Astrocyte of the spinal cord (primary cell): Measurements from ENCODE around the gene NKX6-1.

Source experiments
- DNase-seq: peaks from one replicate; pipeline ENCODE4 v3.0.0; 2011; ENCODE audit warnings: low read depth, low spot score
- H3K4me3 ChIP-seq: 2 replicates; pipeline ENCODE4 v1.5.1; 2011; ENCODE audit warnings: low read depth, mild to moderate bottlenecking, low read length, moderate library complexity
- in situ Hi-C: cut with HindIII; loops from 2 replicates; pipeline ENCODE4 v1.10.0; 2017; ENCODE audit warnings: low sequenced_read_pairs
- TF ChIP-seq, protein P1 (sequence below): IDR thresholded peaks from 2 replicates; pipeline ENCODE4 v1.5.1; 2012; ENCODE audit warnings: low read depth, mild to moderate bottlenecking, low read length, inconsistent platforms

Gene NKX6-1

DNA sequence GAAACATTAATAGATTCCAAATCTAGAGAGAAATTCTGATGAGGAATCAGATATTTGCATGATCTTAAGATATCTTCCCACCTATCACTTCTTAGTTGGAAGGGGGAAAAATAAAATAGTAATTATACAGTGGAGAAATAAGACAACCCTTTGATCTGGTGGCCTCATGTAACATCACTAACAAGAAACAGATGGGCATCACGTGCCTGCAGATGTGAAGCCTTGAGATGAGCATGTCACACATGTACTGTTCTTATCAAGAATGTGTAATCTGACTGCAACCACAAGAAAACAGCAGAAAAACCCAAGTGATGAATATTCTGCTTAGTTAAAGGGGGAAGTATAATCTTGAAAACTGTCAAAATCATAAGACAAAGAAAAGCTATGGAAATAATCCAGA, 31.4 kb upstream of the NKX6-1 start:
- DNase-seq: no peak
- TF ChIP-seq, protein P1, sequence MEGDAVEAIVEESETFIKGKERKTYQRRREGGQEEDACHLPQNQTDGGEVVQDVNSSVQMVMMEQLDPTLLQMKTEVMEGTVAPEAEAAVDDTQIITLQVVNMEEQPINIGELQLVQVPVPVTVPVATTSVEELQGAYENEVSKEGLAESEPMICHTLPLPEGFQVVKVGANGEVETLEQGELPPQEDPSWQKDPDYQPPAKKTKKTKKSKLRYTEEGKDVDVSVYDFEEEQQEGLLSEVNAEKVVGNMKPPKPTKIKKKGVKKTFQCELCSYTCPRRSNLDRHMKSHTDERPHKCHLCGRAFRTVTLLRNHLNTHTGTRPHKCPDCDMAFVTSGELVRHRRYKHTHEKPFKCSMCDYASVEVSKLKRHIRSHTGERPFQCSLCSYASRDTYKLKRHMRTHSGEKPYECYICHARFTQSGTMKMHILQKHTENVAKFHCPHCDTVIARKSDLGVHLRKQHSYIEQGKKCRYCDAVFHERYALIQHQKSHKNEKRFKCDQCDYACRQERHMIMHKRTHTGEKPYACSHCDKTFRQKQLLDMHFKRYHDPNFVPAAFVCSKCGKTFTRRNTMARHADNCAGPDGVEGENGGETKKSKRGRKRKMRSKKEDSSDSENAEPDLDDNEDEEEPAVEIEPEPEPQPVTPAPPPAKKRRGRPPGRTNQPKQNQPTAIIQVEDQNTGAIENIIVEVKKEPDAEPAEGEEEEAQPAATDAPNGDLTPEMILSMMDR: no peak
- H3K4me3 ChIP-seq: no peak overlapping the region
- in situ Hi-C loops: no loop called here

DNA sequence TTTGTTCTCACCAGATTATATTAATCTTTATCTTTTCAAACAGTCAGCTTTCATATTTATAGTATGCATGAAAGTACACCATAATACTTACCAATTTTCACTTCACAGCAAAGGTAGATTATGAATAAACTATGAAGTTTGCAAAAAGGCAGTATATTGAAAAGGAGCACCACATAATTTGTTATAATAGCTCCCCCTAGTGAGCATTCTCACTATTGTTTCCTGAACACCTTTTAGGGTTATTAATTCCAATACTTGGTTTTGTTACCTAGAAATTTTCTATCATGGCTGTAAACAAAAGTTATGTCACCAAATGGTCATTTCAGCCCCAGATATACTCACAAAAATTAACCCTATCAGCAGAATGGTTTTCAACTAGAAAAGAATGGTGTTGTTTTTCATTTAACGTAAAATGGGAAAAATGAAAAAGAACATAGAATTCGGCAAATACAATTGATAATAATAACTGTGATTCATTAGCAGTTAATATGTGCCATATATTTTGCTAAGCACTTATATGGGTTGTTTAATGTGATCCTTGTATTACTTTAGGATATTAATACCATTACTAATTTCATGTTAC, 30.2 kb upstream of the NKX6-1 start:
- TF ChIP-seq, protein P1: peak; percentile 64
- in situ Hi-C loops: no loop called here
- H3K4me3 ChIP-seq: no peak overlapping the region
- DNase-seq: peak; percentile 31

DNA sequence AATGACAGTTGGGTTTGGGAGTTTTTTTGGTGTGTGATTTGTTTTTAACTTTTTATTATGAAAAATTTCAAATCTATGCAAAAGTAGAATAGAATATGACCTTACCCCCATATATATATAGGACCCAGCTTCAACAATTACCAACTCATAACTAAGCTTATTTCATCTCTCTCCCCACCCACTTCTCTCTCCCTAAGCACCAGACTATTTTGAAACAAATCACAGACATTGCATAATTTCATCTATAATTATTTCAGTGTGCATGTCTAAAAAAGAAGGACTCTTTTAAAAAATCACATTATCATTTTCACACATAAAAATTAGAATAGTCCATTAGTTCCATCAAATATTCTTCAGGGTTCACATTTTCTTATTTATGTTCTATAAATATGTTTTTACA, 28.3 kb upstream of the NKX6-1 start:
- no peak for DNase-seq
- TF ChIP-seq, protein P1: no peak

DNA sequence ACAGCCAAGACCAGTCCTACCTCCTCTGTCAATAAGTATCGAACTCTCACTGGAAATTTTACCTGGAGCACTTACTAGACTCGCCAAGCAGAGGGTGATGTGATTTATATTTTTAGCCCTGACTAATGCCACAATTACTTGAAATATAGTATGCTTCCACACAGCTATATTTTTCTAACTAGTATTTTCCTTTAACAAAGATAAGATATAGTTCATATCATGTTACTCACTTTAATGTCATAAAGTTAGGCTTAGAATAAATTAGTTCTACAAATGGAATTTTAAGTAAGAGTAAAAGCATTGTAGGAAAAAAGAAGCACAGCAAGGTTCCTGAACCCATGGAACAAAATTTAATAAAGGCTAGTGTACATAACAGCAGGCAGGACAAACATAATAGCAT, 16.0 kb upstream of the NKX6-1 start:
- no peak overlapping the region for H3K4me3 ChIP-seq
- in situ Hi-C loops: no loop called here
- TF ChIP-seq, protein P1: no peak
- DNase-seq: no peak

More for the DNA sequence above, 28.3 kb upstream of the NKX6-1 start:
- in situ Hi-C loops: no loop called here
- H3K4me3 ChIP-seq: no peak overlapping the region

DNA sequence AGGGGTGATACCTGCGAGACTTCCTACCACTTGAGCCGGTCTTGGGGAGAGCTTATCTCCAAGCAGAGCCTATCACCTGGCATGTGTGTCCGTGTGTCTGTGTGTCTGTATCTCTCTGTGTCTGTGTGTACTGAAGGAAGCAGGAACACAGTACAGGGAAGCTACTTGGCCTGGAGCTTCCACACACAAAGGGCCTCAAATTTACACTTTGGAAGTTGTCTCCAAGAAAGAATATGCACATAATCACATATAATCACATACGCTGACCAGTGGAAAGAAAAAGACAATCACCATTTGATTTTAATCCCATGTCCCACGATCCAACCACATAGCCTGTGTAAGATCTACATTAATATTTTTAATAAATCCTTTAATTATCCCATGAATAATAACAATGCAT, 13.2 kb upstream of the NKX6-1 start:
- TF ChIP-seq, protein P1: no peak
- in situ Hi-C loops: no loop called here
- DNase-seq: no peak

DNA sequence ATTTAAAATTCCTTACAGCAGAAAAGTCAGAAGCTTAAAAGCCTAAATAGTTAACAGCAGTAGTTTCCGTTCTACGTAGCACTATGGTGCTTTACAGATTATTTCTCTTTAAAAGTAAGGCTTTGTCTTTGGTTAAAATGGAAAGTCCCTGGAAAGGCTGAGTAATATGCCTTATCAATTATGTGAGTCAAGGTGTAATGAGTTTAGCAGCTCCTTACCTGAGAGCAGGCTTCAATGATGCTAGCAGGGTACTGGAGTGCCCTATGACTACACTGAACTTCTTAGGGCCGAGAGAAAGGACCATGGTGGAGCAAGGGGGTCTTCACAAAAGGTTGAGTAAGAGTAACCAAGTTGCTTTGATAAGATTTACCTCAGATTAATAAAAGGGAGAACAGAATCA, 12.6 kb upstream of the NKX6-1 start:
- in situ Hi-C loops: no loop called here
- no peak overlapping the region for H3K4me3 ChIP-seq
- DNase-seq: no peak
- TF ChIP-seq, protein P1: no peak

More for the DNA sequence above, 13.2 kb upstream of the NKX6-1 start:
- no peak overlapping the region for H3K4me3 ChIP-seq
